Measurements from ENCODE around the gene CCDC85B. TPM values are rescaled to one million over a fixed set of nuclear protein-coding genes. Genes with fewer than 3 reads are reported as not detected.
A peak's percentile ranks its signal among the peaks of the same experiment; 100 is the strongest.

The CCDC85B gene
- total and polyA plus RNA-seq, 2 of the 13 experiments (the other 11 are each of a cell fraction or from before 2014, with no cell fraction given) = 8.2 to 19.5 TPM

DNA sequence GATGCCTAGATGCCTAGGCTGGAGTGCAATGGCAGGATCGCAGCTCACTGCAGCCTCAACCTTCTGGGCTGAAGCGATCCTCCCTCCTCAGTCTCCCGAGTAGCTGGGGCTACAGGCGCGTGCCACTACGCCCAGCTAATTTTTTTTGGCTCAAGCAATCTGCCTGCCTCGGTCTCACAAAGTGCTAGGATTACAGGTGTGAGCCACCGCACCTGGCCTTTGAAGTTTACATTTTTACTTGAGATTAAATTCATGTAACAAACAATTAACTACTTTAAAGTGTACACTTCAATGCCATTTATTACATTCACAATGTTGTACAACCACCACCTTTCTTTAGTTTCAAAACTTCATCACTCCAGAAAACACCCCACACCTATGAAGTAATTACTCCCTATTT lies 13.2 kb downstream of the CCDC85B start:
- Histone ChIP-seq H3K36me3 (replicated peaks in 1 of 2; ENCODE audit: control insufficient read depth in 1 of 2, insufficient read depth in 2 of 2, low read length in 2 of 2) (no peaks in the 10 kb centered on the region), H3K9ac (ENCODE audit: insufficient read depth, low read depth, low read length) (no peak overlapping the region), H3K27ac (ENCODE audit: extremely low read length, insufficient read depth, low read length) (no peak overlapping the region), H3K4me3 (replicated peaks in 1 of 3; ENCODE audit: insufficient read depth in 1 of 3, low read depth in 2 of 3, low read length in 3 of 3) (no peak overlapping the region), H3K27me3 (ENCODE audit: control insufficient read depth in 1 of 2, insufficient read depth in 2 of 2, low read length in 2 of 2) (peaks cover 0 to 1% of the 10 kb centered on the region in 2 experiments; a peak in 1 of 5 replicates), H3K4me2 (ENCODE audit: low read depth, low read length) (peak overlapping the region; percentile 65; the same call in 1 of the 2 replicates), H2AFZ (ENCODE audit: low read length) (no peak overlapping the region), H3K79me2 (ENCODE audit: insufficient read depth, low read length) (peaks cover 3% of the 10 kb centered on the region), H3K4me1 (ENCODE audit: insufficient read depth, low read length) (peaks cover 42% of the 10 kb centered on the region), H3K9me3 (ENCODE audit: low read length) (no peaks in the 10 kb centered on the region), H4K20me1 (ENCODE audit: insufficient read depth, low read length) (no peaks in the 10 kb centered on the region)
- in situ Hi-C loops (cut with HindIII; ENCODE audit: extremely low pct_ligation_motif_present, low pct_unique_long_range_greater_than_20kb) = no loop called here
- DNase-seq (ENCODE audit: low spot score) (no peak), ATAC-seq (no peak), FAIRE-seq (no peak)
- no TSS peak for BruUV-seq (replicated peaks)
- TF ChIP-seq SETDB1 (CRISPR knock-in tag; IDR thresholded peaks at IDR 0.05; ENCODE audit: borderline replicate concordance) = no peak
- TF ChIP-seq, protein P1, sequence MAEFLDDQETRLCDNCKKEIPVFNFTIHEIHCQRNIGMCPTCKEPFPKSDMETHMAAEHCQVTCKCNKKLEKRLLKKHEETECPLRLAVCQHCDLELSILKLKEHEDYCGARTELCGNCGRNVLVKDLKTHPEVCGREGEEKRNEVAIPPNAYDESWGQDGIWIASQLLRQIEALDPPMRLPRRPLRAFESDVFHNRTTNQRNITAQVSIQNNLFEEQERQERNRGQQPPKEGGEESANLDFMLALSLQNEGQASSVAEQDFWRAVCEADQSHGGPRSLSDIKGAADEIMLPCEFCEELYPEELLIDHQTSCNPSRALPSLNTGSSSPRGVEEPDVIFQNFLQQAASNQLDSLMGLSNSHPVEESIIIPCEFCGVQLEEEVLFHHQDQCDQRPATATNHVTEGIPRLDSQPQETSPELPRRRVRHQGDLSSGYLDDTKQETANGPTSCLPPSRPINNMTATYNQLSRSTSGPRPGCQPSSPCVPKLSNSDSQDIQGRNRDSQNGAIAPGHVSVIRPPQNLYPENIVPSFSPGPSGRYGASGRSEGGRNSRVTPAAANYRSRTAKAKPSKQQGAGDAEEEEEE (CRISPR knock-in tag; IDR thresholded peaks at IDR 0.05; ENCODE audit: borderline replicate concordance) = no peak
- no peak for TF ChIP-seq ZNF549 (CRISPR knock-in tag; IDR thresholded peaks at IDR 0.05)
- ChIA-PET POLR2A (interaction anchor here (1.3 to 6.2 kb wide), 2 partner anchors 11 to 13 kb away, joined by 12 to 95 read pairs; partner anchors contain the start of genes CCDC85B and FIBP), CTCF (ENCODE audit: low intra/inter-chr PET ratio, low total read pairs) (interaction anchor here (1.1 kb wide), 1 partner anchor 85 kb away, joined by 3 read pairs; no protein-coding TSS in a partner anchor)
- WGBS (ENCODE audit: low lambda C conversion rate) = 50% methylated on average over 8 of the region's 8 CpGs
- intact Hi-C loops (cut with micrococcal nuclease; ENCODE audit: unreplicated experiment) = no loop called here

DNA sequence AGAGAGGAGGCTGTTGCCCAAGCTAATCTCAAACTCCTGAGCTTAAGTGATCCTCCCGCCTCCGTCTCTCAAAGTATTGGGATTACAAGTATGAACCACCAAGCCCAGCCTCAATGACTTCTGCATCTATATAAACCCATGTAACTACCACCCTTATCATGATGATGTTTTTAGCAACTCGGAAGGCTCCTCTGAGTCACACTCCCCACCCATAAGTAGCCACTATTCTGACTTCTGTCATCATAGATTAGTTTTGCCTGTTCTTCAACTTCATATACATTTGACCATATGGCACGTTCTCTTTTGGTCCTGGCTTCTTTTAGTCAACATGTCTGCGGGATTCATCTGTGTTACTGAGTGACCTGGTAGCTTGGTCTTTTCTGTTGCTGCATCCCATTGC lies 16.1 kb downstream of the CCDC85B start:
- Histone ChIP-seq H3K27ac (ENCODE audit: extremely low read length, insufficient read depth, low read length) (no peak overlapping the region), H3K9ac (ENCODE audit: insufficient read depth, low read depth, low read length) (no peak overlapping the region), H3K4me1 (ENCODE audit: insufficient read depth, low read length) (peaks cover 48% of the 10 kb centered on the region), H4K20me1 (ENCODE audit: insufficient read depth, low read length) (no peaks in the 10 kb centered on the region), H3K4me3 (replicated peaks in 1 of 3; ENCODE audit: insufficient read depth in 1 of 3, low read depth in 2 of 3, low read length in 3 of 3) (no peak overlapping the region), H3K79me2 (ENCODE audit: insufficient read depth, low read length) (no peaks in the 10 kb centered on the region), H3K9me3 (ENCODE audit: low read length) (no peaks in the 10 kb centered on the region), H3K36me3 (replicated peaks in 1 of 2; ENCODE audit: control insufficient read depth in 1 of 2, insufficient read depth in 2 of 2, low read length in 2 of 2) (no peaks in the 10 kb centered on the region), H3K4me2 (ENCODE audit: low read depth, low read length) (no peak overlapping the region), H3K27me3 (ENCODE audit: control insufficient read depth in 1 of 2, insufficient read depth in 2 of 2, low read length in 2 of 2) (0 out of 5 replicates have a peak, but pooled peaks cover 0 to 1% of the 10 kb centered on the region in 2 experiments), H2AFZ (ENCODE audit: low read length) (no peak overlapping the region)
- FAIRE-seq (no peak), DNase-seq (ENCODE audit: low spot score) (no peak), ATAC-seq (no peak)
- ChIA-PET CTCF (ENCODE audit: low intra/inter-chr PET ratio, low total read pairs) (no interaction called here), POLR2A (no interaction called here)
- no TSS peak for BruUV-seq (replicated peaks)
- WGBS (ENCODE audit: low lambda C conversion rate) = 57% methylated on average over 5 of the region's 5 CpGs
- intact Hi-C loops (cut with micrococcal nuclease; ENCODE audit: unreplicated experiment) (no loop called here), in situ Hi-C loops (cut with HindIII; ENCODE audit: extremely low pct_ligation_motif_present, low pct_unique_long_range_greater_than_20kb) (no loop called here)
- TF ChIP-seq, protein P2, sequence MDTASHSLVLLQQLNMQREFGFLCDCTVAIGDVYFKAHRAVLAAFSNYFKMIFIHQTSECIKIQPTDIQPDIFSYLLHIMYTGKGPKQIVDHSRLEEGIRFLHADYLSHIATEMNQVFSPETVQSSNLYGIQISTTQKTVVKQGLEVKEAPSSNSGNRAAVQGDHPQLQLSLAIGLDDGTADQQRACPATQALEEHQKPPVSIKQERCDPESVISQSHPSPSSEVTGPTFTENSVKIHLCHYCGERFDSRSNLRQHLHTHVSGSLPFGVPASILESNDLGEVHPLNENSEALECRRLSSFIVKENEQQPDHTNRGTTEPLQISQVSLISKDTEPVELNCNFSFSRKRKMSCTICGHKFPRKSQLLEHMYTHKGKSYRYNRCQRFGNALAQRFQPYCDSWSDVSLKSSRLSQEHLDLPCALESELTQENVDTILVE (CRISPR knock-in tag; IDR thresholded peaks at IDR 0.05) = no peak
- TF ChIP-seq NFE2 (CRISPR knock-in tag; IDR thresholded peaks at IDR 0.05) (no peak), ZZZ3 (CRISPR knock-in tag; IDR thresholded peaks at IDR 0.05; ENCODE audit: borderline replicate concordance) (no peak), HCFC1 (IDR thresholded peaks at IDR 0.05; ENCODE audit: low read depth, low read length) (no peak), ZNF251 (CRISPR knock-in tag; IDR thresholded peaks at IDR 0.05) (no peak), ZNF225 (CRISPR knock-in tag; IDR thresholded peaks at IDR 0.05) (no peak), NRL (CRISPR knock-in tag; IDR thresholded peaks at IDR 0.05; ENCODE audit: borderline replicate concordance) (no peak)
- TF ChIP-seq, protein P3, sequence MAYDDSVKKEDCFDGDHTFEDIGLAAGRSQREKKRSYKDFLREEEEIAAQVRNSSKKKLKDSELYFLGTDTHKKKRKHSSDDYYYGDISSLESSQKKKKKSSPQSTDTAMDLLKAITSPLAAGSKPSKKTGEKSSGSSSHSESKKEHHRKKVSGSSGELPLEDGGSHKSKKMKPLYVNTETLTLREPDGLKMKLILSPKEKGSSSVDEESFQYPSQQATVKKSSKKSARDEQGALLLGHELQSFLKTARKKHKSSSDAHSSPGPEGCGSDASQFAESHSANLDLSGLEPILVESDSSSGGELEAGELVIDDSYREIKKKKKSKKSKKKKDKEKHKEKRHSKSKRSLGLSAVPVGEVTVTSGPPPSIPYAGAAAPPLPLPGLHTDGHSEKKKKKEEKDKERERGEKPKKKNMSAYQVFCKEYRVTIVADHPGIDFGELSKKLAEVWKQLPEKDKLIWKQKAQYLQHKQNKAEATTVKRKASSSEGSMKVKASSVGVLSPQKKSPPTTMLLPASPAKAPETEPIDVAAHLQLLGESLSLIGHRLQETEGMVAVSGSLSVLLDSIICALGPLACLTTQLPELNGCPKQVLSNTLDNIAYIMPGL (CRISPR knock-in tag; IDR thresholded peaks at IDR 0.05; ENCODE audit: borderline replicate concordance in 1 of 2, low read depth in 1 of 2) = no peak
- TF ChIP-seq, protein P4, sequence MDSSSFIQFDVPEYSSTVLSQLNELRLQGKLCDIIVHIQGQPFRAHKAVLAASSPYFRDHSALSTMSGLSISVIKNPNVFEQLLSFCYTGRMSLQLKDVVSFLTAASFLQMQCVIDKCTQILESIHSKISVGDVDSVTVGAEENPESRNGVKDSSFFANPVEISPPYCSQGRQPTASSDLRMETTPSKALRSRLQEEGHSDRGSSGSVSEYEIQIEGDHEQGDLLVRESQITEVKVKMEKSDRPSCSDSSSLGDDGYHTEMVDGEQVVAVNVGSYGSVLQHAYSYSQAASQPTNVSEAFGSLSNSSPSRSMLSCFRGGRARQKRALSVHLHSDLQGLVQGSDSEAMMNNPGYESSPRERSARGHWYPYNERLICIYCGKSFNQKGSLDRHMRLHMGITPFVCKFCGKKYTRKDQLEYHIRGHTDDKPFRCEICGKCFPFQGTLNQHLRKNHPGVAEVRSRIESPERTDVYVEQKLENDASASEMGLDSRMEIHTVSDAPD (CRISPR knock-in tag; IDR thresholded peaks at IDR 0.05) = no peak

All from HepG2 (cell line).